ENCODE measurements around the gene WDR91.

Gene WDR91

GRCh38 chr7:135160098-135160857 is 51.0 kb downstream of the WDR91 start:
- no peak for DNase-seq (ENCODE audit: low spot score)

- DNase-seq (ENCODE audit: low spot score): no peak
Measured at GRCh38 chr7:135159359-135160085, 51.8 kb downstream of the WDR91 start.

- DNase-seq (ENCODE audit: low spot score): no peak
Measured at GRCh38 chr7:135158874-135159273, 52.5 kb downstream of the WDR91 start.

- no peak for DNase-seq (ENCODE audit: low spot score)
Measured at GRCh38 chr7:135158141-135158655, 53.1 kb downstream of the WDR91 start.

GRCh38 chr7:135156290-135156689 is 55.0 kb downstream of the WDR91 start:
- DNase-seq (ENCODE audit: low spot score): no peak

- no peak for DNase-seq (ENCODE audit: low spot score)
Measured at GRCh38 chr7:135154734-135155133, 56.6 kb downstream of the WDR91 start.

GRCh38 chr7:135152442-135152841 is 58.9 kb downstream of the WDR91 start:
- no peak for DNase-seq (ENCODE audit: low spot score)

- DNase-seq (ENCODE audit: low spot score): no peak
Measured at GRCh38 chr7:135151533-135151932, 59.8 kb downstream of the WDR91 start.

GRCh38 chr7:135151132-135151531 is 60.2 kb downstream of the WDR91 start:
- no peak for DNase-seq (ENCODE audit: low spot score)

GRCh38 chr7:135150072-135150782 is 61.1 kb downstream of the WDR91 start:
- no peak for DNase-seq (ENCODE audit: low spot score)

GRCh38 chr7:135147899-135148721 is 63.2 kb downstream of the WDR91 start, which contains the start of gene TMEM140:
Gene TMEM140, plus strand, starts transcription at chr7:135148072. Its CDS starts 16,370 bp downstream, at chr7:135164442.
- peak; percentile 62 for DNase-seq (ENCODE audit: low spot score)

- DNase-seq (ENCODE audit: low spot score): peak; percentile 56
Measured at GRCh38 chr7:135147341-135147898, 63.9 kb downstream of the WDR91 start.

- no peak for DNase-seq (ENCODE audit: low spot score)
Measured at GRCh38 chr7:135143885-135144668, 67.2 kb downstream of the WDR91 start.
